ENCODE results near the gene YIPF3.

The YIPF3 gene

GRCh38 chr6:43496370-43497128 lies 20.2 kb downstream of the YIPF3 start:
- TF ChIP-seq RAD21 (IDR thresholded peaks at IDR 0.05; ENCODE audit: low read depth) (peak; percentile 72), MAX (IDR thresholded peaks at IDR 0.05) (peak; percentile 79), TEAD4 (IDR thresholded peaks at IDR 0.05) (peak; percentile 83), CREB1 (IDR thresholded peaks at IDR 0.05; ENCODE audit: low read depth) (no peak)

GRCh38 chr6:43495409-43495941 lies 21.3 kb downstream of the YIPF3 start:
- TF ChIP-seq TCF12 (IDR thresholded peaks at IDR 0.05; ENCODE audit: low read depth), result no peak
- no peak for TF ChIP-seq FOXM1 (IDR thresholded peaks at IDR 0.05; ENCODE audit: borderline replicate concordance, low read depth)
- TF ChIP-seq MAX (IDR thresholded peaks at IDR 0.05), result no peak
- TF ChIP-seq CREB1 (IDR thresholded peaks at IDR 0.05; ENCODE audit: low read depth), result no peak
- no peak; the same call in 1 of the 2 replicates for TF ChIP-seq RAD21 (IDR thresholded peaks at IDR 0.05; ENCODE audit: low read depth)
- TF ChIP-seq EGR1 (IDR thresholded peaks at IDR 0.05), result no peak
- no peak for TF ChIP-seq USF1 (IDR thresholded peaks at IDR 0.05)

- TF ChIP-seq FOXM1 (IDR thresholded peaks at IDR 0.05; ENCODE audit: borderline replicate concordance, low read depth) (no peak), CEBPB (IDR thresholded peaks at IDR 0.05) (no peak), TEAD4 (IDR thresholded peaks at IDR 0.05) (no peak), TAF1 (IDR thresholded peaks at IDR 0.05; ENCODE audit: low read depth) (no peak), NFIC (IDR thresholded peaks at IDR 0.05) (no peak), TCF12 (IDR thresholded peaks at IDR 0.05; ENCODE audit: low read depth) (no peak), ZBTB7A (IDR thresholded peaks at IDR 0.05; ENCODE audit: low read depth) (no peak), EGR1 (IDR thresholded peaks at IDR 0.05) (no peak), YY1 (IDR thresholded peaks at IDR 0.05; ENCODE audit: low read depth) (no peak), USF1 (IDR thresholded peaks at IDR 0.05) (no peak), CREB1 (IDR thresholded peaks at IDR 0.05; ENCODE audit: low read depth) (no peak)
These were observed 22.0 kb downstream of the YIPF3 start for GRCh38 chr6:43494766-43495165.

GRCh38 chr6:43494321-43494720 lies 22.4 kb downstream of the YIPF3 start:
- TF ChIP-seq NFIC (IDR thresholded peaks at IDR 0.05), result no peak
- no peak for TF ChIP-seq EP300 (IDR thresholded peaks at IDR 0.05; ENCODE audit: borderline replicate concordance)

GRCh38 chr6:43493833-43494232 lies 22.9 kb downstream of the YIPF3 start:
- TF ChIP-seq YY1 (IDR thresholded peaks at IDR 0.05; ENCODE audit: low read depth) (no peak), TCF12 (IDR thresholded peaks at IDR 0.05; ENCODE audit: low read depth) (no peak), ZBTB7A (IDR thresholded peaks at IDR 0.05; ENCODE audit: low read depth) (no peak), CEBPB (IDR thresholded peaks at IDR 0.05) (no peak), RAD21 (IDR thresholded peaks at IDR 0.05; ENCODE audit: low read depth) (no peak), NFIC (IDR thresholded peaks at IDR 0.05) (no peak)

GRCh38 chr6:43493230-43493629 lies 23.5 kb downstream of the YIPF3 start:
- TF ChIP-seq TCF12 (IDR thresholded peaks at IDR 0.05; ENCODE audit: low read depth), result no peak
- TF ChIP-seq NFIC (IDR thresholded peaks at IDR 0.05), result no peak
- TF ChIP-seq USF1 (IDR thresholded peaks at IDR 0.05), result no peak

- TF ChIP-seq REST (IDR thresholded peaks at IDR 0.05; ENCODE audit: low read depth), result peak; percentile 42; the same call in 1 of the 2 replicates
- no peak for TF ChIP-seq EGR1 (IDR thresholded peaks at IDR 0.05)
These were observed 24.1 kb downstream of the YIPF3 start for GRCh38 chr6:43492673-43493072.
